ENCODE data around the gene WARS2.
"Not testable (repeated sequence)": the region's sequence is repeated elsewhere in the genome, so short reads cannot be mapped to it uniquely, and the experiment has no call there.

The WARS2 gene

GRCh38 chr1:119140177-119141019 lies at the start of gene WARS2:
TSS of gene WARS2 (minus strand) at chr1:119140653. CDS start at chr1:119140644, 9 bp downstream.
- DNase-seq: peak; percentile 98

GRCh38 chr1:119188926-119189325 lies 48.5 kb upstream of the WARS2 start:
- no peak for DNase-seq

GRCh38 chr1:119187416-119187815 lies 47.0 kb upstream of the WARS2 start:
- no peak for DNase-seq

- DNase-seq: no peak
Measured at GRCh38 chr1:119186471-119186870, 46.0 kb upstream of the WARS2 start.

GRCh38 chr1:119184972-119185371 lies 44.5 kb upstream of the WARS2 start:
- no peak for DNase-seq

GRCh38 chr1:119181218-119181617 lies 40.8 kb upstream of the WARS2 start:
- peak; percentile 17 for DNase-seq

- DNase-seq: no peak
Measured at GRCh38 chr1:119179051-119179450, 38.6 kb upstream of the WARS2 start.

GRCh38 chr1:119172927-119173326 lies 32.5 kb upstream of the WARS2 start:
- DNase-seq: not testable (repeated sequence)

GRCh38 chr1:119171381-119172010 lies 31.0 kb upstream of the WARS2 start:
- DNase-seq: not testable (repeated sequence)

- no peak for DNase-seq
Measured at GRCh38 chr1:119163396-119163795, 22.9 kb upstream of the WARS2 start.

- no peak for DNase-seq
Measured at GRCh38 chr1:119160866-119161265, 20.4 kb upstream of the WARS2 start.

- no peak for DNase-seq
Measured at GRCh38 chr1:119160409-119160808, 20.0 kb upstream of the WARS2 start.

GRCh38 chr1:119159966-119160365 lies 19.5 kb upstream of the WARS2 start:
- DNase-seq: no peak

- DNase-seq: no peak
Measured at GRCh38 chr1:119159111-119159510, 18.7 kb upstream of the WARS2 start.

GRCh38 chr1:119156761-119157160 lies 16.3 kb upstream of the WARS2 start:
- DNase-seq: not testable (repeated sequence)

GRCh38 chr1:119155069-119155468 lies 14.6 kb upstream of the WARS2 start:
- DNase-seq: not testable (repeated sequence)

GRCh38 chr1:119150150-119150549 lies 9.7 kb upstream of the WARS2 start:
- no peak for DNase-seq

- DNase-seq: no peak
Measured at GRCh38 chr1:119147661-119148090, 7.2 kb upstream of the WARS2 start.

GRCh38 chr1:119146466-119146865 lies 6.0 kb upstream of the WARS2 start:
- DNase-seq: no peak

GRCh38 chr1:119144813-119145212 lies 4.4 kb upstream of the WARS2 start:
- DNase-seq: no peak

- no peak for DNase-seq
Measured at GRCh38 chr1:119143706-119144105, 3.3 kb upstream of the WARS2 start.

GRCh38 chr1:119141660-119142059 lies 1.2 kb upstream of the WARS2 start:
- no peak for DNase-seq

- DNase-seq: peak; percentile 20
Measured at GRCh38 chr1:119141020-119141424, 569 bp upstream of the WARS2 start.

GRCh38 chr1:119139857-119140176 lies 636 bp downstream of the WARS2 start:
- DNase-seq: peak; percentile 63
